ENCODE results near the gene RNF212.

The RNF212 gene

GRCh38 chr4:1072830-1073446, 40.4 kb downstream of the RNF212 start:
- peaks cover 0 to 43% of the 10 kb centered on the region in 2 donors for H3K27me3 ChIP-seq
- intact Hi-C loops (cut with DNase I; ENCODE audit: low total_unique reads): no loop called here
- no peak overlapping the region for H3K4me3 ChIP-seq
- peaks cover 0 to 5% (median 0%) of the 10 kb centered on the region in 4 donors for H3K4me1 ChIP-seq
- DNase-seq: peak; percentile 54 to 73
- H3K36me3 ChIP-seq: no peaks in the 10 kb centered on the region
- TF ChIP-seq, protein P1, sequence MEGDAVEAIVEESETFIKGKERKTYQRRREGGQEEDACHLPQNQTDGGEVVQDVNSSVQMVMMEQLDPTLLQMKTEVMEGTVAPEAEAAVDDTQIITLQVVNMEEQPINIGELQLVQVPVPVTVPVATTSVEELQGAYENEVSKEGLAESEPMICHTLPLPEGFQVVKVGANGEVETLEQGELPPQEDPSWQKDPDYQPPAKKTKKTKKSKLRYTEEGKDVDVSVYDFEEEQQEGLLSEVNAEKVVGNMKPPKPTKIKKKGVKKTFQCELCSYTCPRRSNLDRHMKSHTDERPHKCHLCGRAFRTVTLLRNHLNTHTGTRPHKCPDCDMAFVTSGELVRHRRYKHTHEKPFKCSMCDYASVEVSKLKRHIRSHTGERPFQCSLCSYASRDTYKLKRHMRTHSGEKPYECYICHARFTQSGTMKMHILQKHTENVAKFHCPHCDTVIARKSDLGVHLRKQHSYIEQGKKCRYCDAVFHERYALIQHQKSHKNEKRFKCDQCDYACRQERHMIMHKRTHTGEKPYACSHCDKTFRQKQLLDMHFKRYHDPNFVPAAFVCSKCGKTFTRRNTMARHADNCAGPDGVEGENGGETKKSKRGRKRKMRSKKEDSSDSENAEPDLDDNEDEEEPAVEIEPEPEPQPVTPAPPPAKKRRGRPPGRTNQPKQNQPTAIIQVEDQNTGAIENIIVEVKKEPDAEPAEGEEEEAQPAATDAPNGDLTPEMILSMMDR (IDR thresholded peaks at IDR 0.05): peak; percentile 52 to 59
- H3K27ac ChIP-seq: no peak overlapping the region
- H3K9me3 ChIP-seq: no peaks in the 10 kb centered on the region

DNA sequence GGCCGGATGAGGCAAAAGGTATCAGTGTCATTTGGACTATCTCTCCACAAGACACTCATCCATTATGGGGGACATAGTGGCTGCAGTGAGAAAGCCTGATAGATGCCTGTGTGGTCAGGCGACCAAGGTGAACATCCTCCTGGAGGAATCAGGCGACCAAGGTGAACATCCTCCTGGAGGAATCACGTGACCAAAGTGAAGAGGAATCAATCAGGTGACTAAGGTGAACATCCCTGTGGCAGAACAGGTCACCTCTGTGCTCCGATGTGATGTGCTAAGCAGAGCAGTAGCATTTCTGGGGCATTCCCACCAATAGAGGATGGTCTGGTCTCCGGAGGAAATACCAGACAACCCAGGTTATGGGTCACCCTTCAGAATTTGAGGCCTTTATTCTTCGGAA, 44.0 kb downstream of the RNF212 start:
- Histone ChIP-seq H3K9me3 (no peaks in the 10 kb centered on the region), H3K4me3 (no peak overlapping the region), H3K27ac (no peak overlapping the region), H3K36me3 (no peaks in the 10 kb centered on the region), H3K4me1 (peaks cover 0 to 5% (median 0%) of the 10 kb centered on the region in 4 donors), H3K27me3 (peaks cover 0 to 42% of the 10 kb centered on the region in 2 donors)
- TF ChIP-seq, protein P1 (IDR thresholded peaks at IDR 0.05): no peak
- intact Hi-C loops (cut with DNase I; ENCODE audit: low total_unique reads): loop anchor here (5.0 kb wide), 1 partner anchor 302 kb away; no protein-coding TSS in a partner anchor
- peak in 1 of 2 donors; percentile 4 for DNase-seq

DNA sequence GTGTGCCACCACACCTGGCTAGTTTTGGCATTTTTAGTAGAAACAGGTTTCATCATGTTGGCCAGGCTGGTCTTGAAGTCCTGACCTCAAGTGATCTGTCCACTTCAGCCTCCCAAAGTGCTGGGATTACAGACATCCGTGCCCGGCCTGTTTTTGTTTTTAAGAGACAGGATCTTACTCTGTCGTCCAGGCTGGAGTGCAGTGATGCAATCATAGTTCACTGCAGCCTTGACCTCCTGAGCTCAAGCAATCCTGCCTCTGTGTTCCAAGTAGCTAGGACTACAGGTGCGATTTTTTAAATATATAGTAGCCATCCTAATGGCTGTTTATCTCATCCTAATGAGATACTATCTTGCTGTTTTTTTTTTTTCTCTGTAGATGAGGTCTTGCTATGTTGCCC, 47.6 kb downstream of the RNF212 start:
- TF ChIP-seq, protein P1 (IDR thresholded peaks at IDR 0.05): no peak
- Histone ChIP-seq H3K36me3 (no peaks in the 10 kb centered on the region), H3K27ac (no peak overlapping the region), H3K4me1 (no peaks in the 10 kb centered on the region), H3K4me3 (no peak overlapping the region), H3K27me3 (peaks cover 0 to 49% of the 10 kb centered on the region in 2 donors), H3K9me3 (no peaks in the 10 kb centered on the region)
- no peak for DNase-seq
- intact Hi-C loops (cut with DNase I; ENCODE audit: low total_unique reads): loop anchor here (5.0 kb wide), 1 partner anchor 298 kb away; no protein-coding TSS in a partner anchor

- Histone ChIP-seq H3K36me3 (no peaks in the 10 kb centered on the region), H3K27me3 (peaks cover 0 to 57% of the 10 kb centered on the region in 2 donors), H3K4me3 (no peak overlapping the region), H3K27ac (no peak overlapping the region), H3K4me1 (peaks cover 0 to 6% (median 0%) of the 10 kb centered on the region in 4 donors), H3K9me3 (no peaks in the 10 kb centered on the region)
- intact Hi-C loops (cut with DNase I; ENCODE audit: low total_unique reads): no loop called here
- TF ChIP-seq, protein P1 (IDR thresholded peaks at IDR 0.05): no peak
- no peak for DNase-seq
Observed at GRCh38 chr4:1062419-1062818, 50.9 kb downstream of the RNF212 start.

DNA sequence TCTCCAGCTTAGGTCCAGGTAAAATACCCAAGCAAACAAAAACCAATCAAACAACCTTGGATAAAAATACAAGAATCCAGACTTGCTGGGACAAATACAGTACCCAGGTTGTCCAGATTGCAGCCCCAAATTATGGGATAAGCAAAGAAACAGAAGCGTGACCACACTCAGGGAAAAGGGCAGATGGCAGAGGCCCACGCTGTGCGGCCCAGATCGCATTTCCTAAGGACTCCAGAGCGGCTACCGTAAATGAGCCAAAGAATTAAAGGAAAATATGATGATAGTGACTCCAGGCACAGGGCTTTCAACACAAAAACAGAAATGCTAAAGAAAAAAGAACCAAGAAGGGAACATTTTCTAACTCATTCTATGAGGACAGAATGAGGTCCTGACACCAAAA, 51.6 kb downstream of the RNF212 start:
- no peaks in the 10 kb centered on the region for H3K36me3 ChIP-seq
- H3K4me3 ChIP-seq: no peak overlapping the region
- H3K4me1 ChIP-seq: peaks cover 0 to 6% (median 0%) of the 10 kb centered on the region in 4 donors
- H3K9me3 ChIP-seq: no peaks in the 10 kb centered on the region
- H3K27ac ChIP-seq: no peak overlapping the region
- TF ChIP-seq, protein P1 (IDR thresholded peaks at IDR 0.05): no peak
- DNase-seq: peak in 1 of 2 donors; percentile 5
- H3K27me3 ChIP-seq: peaks cover 0 to 61% of the 10 kb centered on the region in 2 donors
- intact Hi-C loops (cut with DNase I; ENCODE audit: low total_unique reads): no loop called here
